Measurements from ENCODE around the gene UTF1. TPM values are rescaled to one million over a fixed set of nuclear protein-coding genes. Genes with fewer than 3 reads are reported as not detected.

UTF1 gene
- total RNA-seq, 1 donor from 2014 or later: not detected

- no peak for DNase-seq (ENCODE audit: low spot score)
Observed at GRCh38 chr10:133242611-133243356, 12.8 kb downstream of the UTF1 start.

DNA sequence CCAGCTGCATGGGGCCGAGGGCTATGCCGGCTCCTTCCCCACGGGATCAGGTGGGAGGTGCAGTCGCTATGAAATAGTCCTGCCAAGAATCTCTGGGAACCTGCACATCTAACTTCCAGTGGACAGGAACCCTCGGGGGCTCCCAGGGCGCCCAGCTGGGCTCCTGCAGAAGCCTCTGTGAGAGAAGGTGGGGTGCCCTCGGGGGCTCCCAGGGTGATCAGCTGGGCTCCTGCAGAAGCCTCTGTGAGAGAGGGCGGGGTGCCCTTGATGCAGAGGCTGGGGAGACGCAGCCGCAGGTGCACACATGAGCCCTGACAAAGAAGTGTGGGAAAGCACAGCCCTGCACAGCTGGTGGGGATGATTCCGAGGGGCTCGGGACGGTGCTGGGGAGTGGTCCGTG lies 13.6 kb downstream of the UTF1 start:
- DNase-seq (ENCODE audit: low spot score): no peak

GRCh38 chr10:133245439-133246235 lies 15.6 kb downstream of the UTF1 start:
- no peak for DNase-seq (ENCODE audit: low spot score)

DNA sequence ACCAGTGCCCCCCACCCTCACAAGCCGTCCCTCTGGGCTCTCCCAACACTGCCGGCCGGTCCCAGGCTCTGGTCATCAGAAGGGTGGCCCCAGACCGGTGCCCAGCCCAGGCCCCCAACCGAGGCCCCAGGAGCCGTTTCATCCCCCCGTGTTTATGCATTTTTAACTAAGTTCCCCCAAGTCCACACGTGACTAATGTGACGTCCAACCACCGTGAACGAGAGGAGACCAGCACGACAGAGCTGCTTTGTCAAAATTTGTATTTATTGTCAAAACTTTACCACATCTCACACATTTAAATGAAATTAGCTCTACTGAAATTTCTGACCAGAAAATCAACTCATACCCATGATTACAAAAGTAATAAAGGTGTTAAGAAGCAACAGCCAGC lies 16.2 kb downstream of the UTF1 start:
- no peak for DNase-seq (ENCODE audit: low spot score)

DNA sequence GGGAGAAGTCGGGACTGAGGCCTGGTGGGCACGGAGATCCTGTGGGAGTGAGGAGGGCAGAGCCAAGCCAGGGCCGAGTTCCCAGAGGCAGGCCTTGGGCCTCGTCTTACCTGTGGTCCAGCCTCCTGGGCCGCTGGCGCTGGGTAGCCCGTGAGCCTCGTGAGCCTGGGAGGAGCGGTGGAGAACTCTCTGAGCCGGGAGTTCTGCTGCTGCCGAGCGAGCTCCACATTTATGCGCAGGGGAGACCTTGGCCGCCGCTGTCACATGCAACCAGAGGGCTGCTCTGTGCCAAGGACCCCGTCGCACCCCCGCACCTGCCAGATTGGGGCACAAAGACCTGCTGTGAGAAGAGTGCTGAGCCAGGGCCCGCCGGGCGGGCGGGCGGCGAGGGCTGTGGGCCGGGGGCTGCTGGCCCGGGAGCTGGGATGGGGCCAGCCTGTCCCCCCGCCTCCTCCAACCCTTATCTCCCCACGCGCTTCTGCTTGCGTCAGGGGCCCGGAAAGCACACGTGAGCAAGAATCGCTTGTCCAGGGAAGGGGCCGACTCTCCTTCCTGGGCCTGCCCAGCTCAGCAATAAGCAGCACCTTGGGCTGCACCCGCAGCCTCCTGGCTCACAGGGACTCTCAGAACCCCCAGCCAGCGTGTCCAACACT lies 17.8 kb downstream of the UTF1 start:
- DNase-seq (ENCODE audit: low spot score): no peak

DNA sequence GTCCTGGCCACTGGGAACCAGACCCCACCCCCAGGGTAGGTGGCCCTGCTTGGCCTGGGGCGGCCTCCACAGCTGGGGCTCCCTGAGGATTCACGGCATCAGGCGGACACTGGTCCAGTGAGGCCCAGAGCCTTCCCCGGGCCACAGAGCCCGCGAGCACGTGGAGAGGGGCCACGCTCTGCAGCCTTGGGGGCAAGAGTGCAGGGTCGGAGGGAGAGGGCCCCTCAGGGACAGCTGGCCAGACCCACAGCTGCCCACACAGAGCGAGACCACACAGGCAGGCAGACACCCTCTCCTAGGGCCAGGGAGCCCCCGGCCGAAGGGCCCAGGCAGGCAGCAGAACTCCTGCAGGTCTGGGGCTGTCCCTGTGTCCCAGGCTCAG lies 18.3 kb downstream of the UTF1 start:
- DNase-seq (ENCODE audit: low spot score): no peak

DNA sequence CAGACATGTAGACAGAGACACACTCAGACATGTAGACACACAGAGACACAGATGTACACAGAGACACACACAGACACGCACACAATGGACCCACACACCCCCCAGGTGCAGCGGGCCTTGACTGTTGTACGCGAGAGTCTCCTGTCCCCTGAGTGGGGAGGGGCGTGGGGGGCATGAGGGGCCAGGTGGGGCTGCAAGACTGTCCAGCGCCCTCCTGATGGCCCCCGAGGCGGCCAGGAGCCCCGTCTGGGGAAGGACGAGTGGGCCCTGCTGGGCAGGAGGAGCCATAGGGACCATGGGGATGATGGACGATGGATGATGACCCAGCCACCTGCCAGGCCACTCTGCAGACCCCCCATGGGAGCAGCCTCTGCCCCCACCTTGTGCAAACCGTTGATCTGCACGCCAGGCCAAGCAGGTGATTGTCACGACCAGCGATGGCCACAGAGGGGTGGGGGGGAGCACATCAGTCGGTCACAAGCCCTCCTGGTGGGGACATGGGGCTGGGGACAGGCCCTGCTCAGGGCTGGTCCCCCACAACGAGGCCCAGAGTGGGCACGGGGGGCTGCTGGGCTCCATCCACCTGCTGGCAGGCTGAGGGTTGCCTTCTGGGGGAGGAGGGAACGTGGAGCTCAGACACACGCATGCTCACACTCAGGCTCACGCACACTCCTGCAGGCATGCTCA lies 19.2 kb downstream of the UTF1 start:
- DNase-seq (ENCODE audit: low spot score): no peak

GRCh38 chr10:133249975-133250754 lies 20.1 kb downstream of the UTF1 start:
- no peak for DNase-seq (ENCODE audit: low spot score)

- no peak for DNase-seq (ENCODE audit: low spot score)
Observed at GRCh38 chr10:133251388-133252222, 21.6 kb downstream of the UTF1 start.

GRCh38 chr10:133252223-133252552 lies 22.2 kb downstream of the UTF1 start:
- DNase-seq (ENCODE audit: low spot score): no peak

- DNase-seq (ENCODE audit: low spot score): no peak
Observed at GRCh38 chr10:133253361-133253955, 23.4 kb downstream of the UTF1 start.

DNA sequence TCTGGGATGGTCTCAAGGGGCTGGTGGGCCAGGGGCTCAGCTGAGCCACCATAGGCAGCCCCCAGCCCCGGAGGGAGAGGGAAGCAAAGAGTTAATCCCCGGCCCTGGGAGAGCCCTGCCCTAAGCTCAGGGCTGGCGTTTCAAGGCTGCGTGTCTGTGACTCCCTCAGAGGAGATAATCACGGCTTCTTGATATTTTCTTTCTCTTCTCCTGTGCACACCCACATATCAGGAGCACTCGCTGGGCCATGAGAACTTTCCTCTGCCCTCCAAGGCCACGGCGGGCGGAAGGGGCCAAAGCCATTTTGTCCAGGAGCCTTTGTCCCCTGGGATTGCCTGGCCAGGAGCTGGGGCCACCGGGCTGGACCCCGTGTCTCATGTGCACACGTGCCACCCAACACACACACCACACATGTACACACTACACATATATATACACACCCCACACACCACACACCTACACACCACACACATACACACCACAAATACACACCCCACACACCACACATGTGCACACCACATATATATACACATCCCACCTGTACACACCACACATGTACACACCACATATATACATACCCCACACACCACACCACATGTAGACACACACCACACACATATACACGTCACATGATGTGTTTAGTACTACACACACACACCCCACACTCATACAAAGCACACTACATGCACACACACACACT lies 24.6 kb downstream of the UTF1 start:
- DNase-seq (ENCODE audit: low spot score): no peak

- DNase-seq (ENCODE audit: low spot score): no peak
Observed at GRCh38 chr10:133255323-133255722, 25.3 kb downstream of the UTF1 start.

GRCh38 chr10:133257489-133258065 lies 27.6 kb downstream of the UTF1 start:
- DNase-seq (ENCODE audit: low spot score): no peak

GRCh38 chr10:133258066-133258817 lies 28.2 kb downstream of the UTF1 start:
- DNase-seq (ENCODE audit: low spot score): no peak

DNA sequence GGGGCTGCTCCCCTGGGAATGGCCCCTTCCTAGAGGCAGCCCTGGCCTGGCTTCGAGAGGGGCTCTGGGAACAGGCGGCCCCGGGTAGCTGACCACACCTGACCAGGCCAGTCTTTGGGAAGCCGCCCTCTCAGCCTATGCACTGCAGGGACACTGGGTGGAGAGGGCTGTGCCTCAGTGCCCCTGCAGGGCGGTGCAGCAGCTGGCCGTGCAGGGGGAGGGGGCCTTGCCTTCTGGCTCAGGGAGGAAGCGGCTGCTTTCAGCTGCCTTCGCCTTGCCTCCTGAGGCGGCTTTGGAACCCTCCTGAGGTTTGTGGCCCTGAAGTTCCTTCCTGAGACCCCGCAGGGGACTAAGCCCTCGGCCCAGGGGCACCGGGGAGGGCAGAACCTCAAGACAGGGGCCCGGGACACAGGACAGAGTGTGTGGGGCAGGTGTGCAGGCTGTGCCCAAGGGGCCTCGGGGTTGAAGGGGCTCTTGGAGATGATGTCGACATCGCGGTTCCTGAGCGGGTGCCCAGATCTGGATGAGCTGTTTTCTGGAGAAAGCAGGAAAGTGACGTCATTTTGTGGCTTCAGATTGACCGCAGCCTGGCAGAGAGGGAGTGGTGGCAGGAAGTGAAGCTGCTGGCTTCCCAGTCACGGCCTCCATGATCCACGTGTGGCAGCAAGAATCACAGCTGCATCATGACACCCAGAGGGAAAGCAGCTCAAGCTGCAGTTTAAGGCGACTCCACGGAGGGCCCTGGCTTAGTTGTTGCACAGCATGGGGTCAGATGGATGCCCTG lies 29.0 kb downstream of the UTF1 start:
- no peak for DNase-seq (ENCODE audit: low spot score)

DNA sequence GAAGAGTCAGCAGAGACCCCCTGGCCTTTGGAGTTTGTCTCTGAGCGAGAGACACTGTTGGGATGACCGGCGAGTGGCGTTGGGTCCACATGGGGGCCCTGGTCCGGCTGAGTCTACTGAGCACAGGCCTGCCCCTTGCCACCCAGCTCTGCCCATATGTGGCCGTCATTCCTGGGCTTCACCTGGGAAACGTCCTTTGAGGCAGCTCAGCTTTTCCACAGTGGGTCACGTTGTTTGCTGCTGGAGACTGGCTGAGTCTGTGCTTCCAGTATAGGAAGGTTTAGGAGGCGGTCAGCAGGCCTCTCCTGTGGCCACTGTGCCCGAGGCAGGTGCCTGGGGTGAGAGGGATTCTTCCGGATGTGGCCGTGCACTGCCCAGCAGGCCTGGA lies 29.6 kb downstream of the UTF1 start:
- no peak for DNase-seq (ENCODE audit: low spot score)

Data from mesenteric fat pad (tissue), 1 donor.